OCI-LY7 (cell line): ENCODE measurements around the gene M1AP. TPM values are rescaled to one million over a fixed set of nuclear protein-coding genes. Genes with fewer than 3 reads are reported as not detected.

Experiments used
- BruUV-seq: library from RNA; stranded (reverse); fragments of 400-500 nt; replicated peaks from 2 replicates; lab custom pipeline; 2021; lab: Mats Ljungman, UMichigan
- CTCF ChIA-PET: fragments of 300-600 bp; sonication (Branson Sonifier 250); formaldehyde crosslinking; loops from one replicate; lab custom pipeline; 2022; ENCODE audit warnings: antibody characterized with exemption; ENCODE audit not compliant: unreplicated experiment; lab: Charles Lee
- POLR2A ChIA-PET: fragments of 300-600 bp; sonication (Branson Sonifier 250); formaldehyde crosslinking; loops from one replicate; lab custom pipeline; 2022; ENCODE audit warnings: antibody characterized with exemption; lab: Charles Lee
- DNase-seq: peaks from one replicate; pipeline ENCODE4 v3.0.0-alpha.2; 2015; ENCODE audit warnings: low spot score
- H2AFZ ChIP-seq: fragments of 200-600 bp; sonication (generic), shearing (Covaris generic); 2 replicates; pipeline ENCODE4 v1.6.1; 2014; ENCODE audit warnings: mild to moderate bottlenecking, antibody characterized with exemption, low read length, moderate library complexity
- H3K27ac ChIP-seq: fragments of 200-600 bp; sonication (generic); 2 replicates; pipeline ENCODE4 v1.5.1; 2014; ENCODE audit warnings: mixed run types, low read depth, mild to moderate bottlenecking, moderate library complexity, low read length, inconsistent platforms; ENCODE audit not compliant: poor library complexity, severe bottlenecking
- H3K36me3 ChIP-seq: fragments of 200-600 bp; sonication (generic); 2 replicates; pipeline ENCODE4 v1.6.1; 2014; ENCODE audit warnings: mild to moderate bottlenecking, antibody characterized with exemption, low read length, moderate library complexity, mixed read lengths; ENCODE audit not compliant: insufficient read depth
- H3K4me1 ChIP-seq: fragments of 200-600 bp; sonication (generic); 2 replicates; pipeline ENCODE4 v1.5.1; 2014; ENCODE audit warnings: mild to moderate bottlenecking, low read length; ENCODE audit not compliant: insufficient read depth, poor library complexity, severe bottlenecking
- H3K4me2 ChIP-seq: fragments of 200-600 bp; sonication (generic); 2 replicates; pipeline ENCODE4 v1.6.1; 2014; ENCODE audit warnings: mild to moderate bottlenecking, low read length
- H3K4me3 ChIP-seq: fragments of 200-600 bp; sonication (generic); 2 replicates; pipeline ENCODE4 v1.5.1; 2014; ENCODE audit warnings: mild to moderate bottlenecking, low read depth, low read length; ENCODE audit not compliant: poor library complexity, severe bottlenecking
- H3K79me2 ChIP-seq: fragments of 200-600 bp; sonication (generic); 2 replicates; pipeline ENCODE4 v1.6.1; 2016; ENCODE audit warnings: low read depth, mild to moderate bottlenecking, low read length, moderate library complexity, mixed read lengths; ENCODE audit not compliant: insufficient read depth
- H3K9me2 ChIP-seq: fragments of 200-600 bp; sonication (generic); 2 replicates; pipeline ENCODE4 v1.6.1; 2016; ENCODE audit warnings: mild to moderate bottlenecking, low read length, mixed read lengths; ENCODE audit not compliant: insufficient read depth
- H3K9me3 ChIP-seq: fragments of 200-600 bp; sonication (generic); 2 replicates; pipeline ENCODE4 v1.6.1; 2014; ENCODE audit warnings: mild to moderate bottlenecking, mixed run types, low read length, mixed read lengths
- H4K20me1 ChIP-seq: fragments of 200-600 bp; sonication (generic); 2 replicates; pipeline ENCODE4 v1.6.1; 2014; ENCODE audit warnings: mild to moderate bottlenecking, antibody characterized with exemption, low read length, moderate library complexity, mixed read lengths; ENCODE audit not compliant: insufficient read depth
- CTCF ChIP-seq: fragments of 200-600 bp; sonication (generic); conservative IDR thresholded peaks from 2 replicates; pipeline ENCODE4 v1.5.1; 2014; ENCODE audit warnings: mild to moderate bottlenecking, antibody characterized with exemption, low read length, moderate library complexity, mixed read lengths
- EZH2phosphoT487 ChIP-seq: fragments of 200-600 bp; sonication (generic); IDR thresholded peaks from 2 replicates; pipeline ENCODE4 v1.6.1; 2018; ENCODE audit warnings: low read depth, borderline replicate concordance, mild to moderate bottlenecking, mixed run types, antibody characterized with exemption, low read length, moderate library complexity, mixed read lengths
- intact Hi-C: fragments of 100-400 bp; cut with micrococcal nuclease; formaldehyde crosslinking; loops from one replicate; pipeline ENCODE4 v1.10.0; 2022; ENCODE audit not compliant: unreplicated experiment
- total RNA-seq, 2 experiments: library from RNA; depleted of rRNA in 1 of 2; stranded (reverse); fragments of >200 nt in 1 of 2; shearing (Covaris generic) in 1 of 2; gene quantifications; 2 replicates each; pipeline ENCODE4 v1.2.3, GENCODE V29; 2014 to 2022

Gene M1AP
- total RNA-seq, 2 experiments from 2014 or later: not detected

- CTCF ChIA-PET: interaction anchor here (0.5 kb wide), 1 partner anchor 77 kb away, joined by 5 read pairs; no protein-coding TSS in a partner anchor
- no peak for TF ChIP-seq EZH2phosphoT487
- TF ChIP-seq CTCF: no peak
- Histone ChIP-seq H3K36me3 (no peaks in the 10 kb centered on the region), H3K9me3 (no peaks in the 10 kb centered on the region), H3K4me3 (no peak overlapping the region), H3K27ac (no peak overlapping the region), H3K9me2 (no peaks in the 10 kb centered on the region), H3K79me2 (no peaks in the 10 kb centered on the region), H3K4me1 (peaks cover 13% of the 10 kb centered on the region), H4K20me1 (no peaks in the 10 kb centered on the region), H3K4me2 (no peak overlapping the region), H2AFZ (no peak overlapping the region)
- no peak for DNase-seq
- no TSS peak for BruUV-seq
- POLR2A ChIA-PET: interaction anchor here (0.6 kb wide), 1 partner anchor 10 kb away, joined by 3 read pairs; no protein-coding TSS in a partner anchor
- intact Hi-C loops: no loop called here
These were observed 96.6 kb downstream of the M1AP start for GRCh38 chr2:74551530-74551929.

- H3K4me1 ChIP-seq: peaks cover 9% of the 10 kb centered on the region
- TF ChIP-seq EZH2phosphoT487 (no peak), CTCF (no peak)
- DNase-seq: no peak
- BruUV-seq: no TSS peak
- no peaks in the 10 kb centered on the region for H3K79me2 ChIP-seq
- H3K9me2 ChIP-seq: no peaks in the 10 kb centered on the region
- no peak overlapping the region for H3K4me2 ChIP-seq
- ChIA-PET POLR2A (interaction anchor here (0.5 kb wide), 1 partner anchor 640 kb away, joined by 3 read pairs; no protein-coding TSS in a partner anchor), CTCF (no interaction called here)
- no peaks in the 10 kb centered on the region for H4K20me1 ChIP-seq
- no peak overlapping the region for H3K4me3 ChIP-seq
- no peak overlapping the region for H2AFZ ChIP-seq
- H3K36me3 ChIP-seq: no peaks in the 10 kb centered on the region
- intact Hi-C loops: no loop called here
- no peaks in the 10 kb centered on the region for H3K9me3 ChIP-seq
- H3K27ac ChIP-seq: no peak overlapping the region
These were observed 97.9 kb downstream of the M1AP start for GRCh38 chr2:74550231-74550630.
